CD4-positive, alpha-beta T cell treated with Interferon gamma for 1 hour (primary cell): ENCODE data around the gene QRFP.

Source experiments
- DNase-seq: peaks from one replicate; pipeline ENCODE4 v3.0.0-alpha.2; 2020

QRFP gene

GRCh38 chr9:130847306-130848217, 49.0 kb downstream of the QRFP start:
- no peak for DNase-seq

DNA sequence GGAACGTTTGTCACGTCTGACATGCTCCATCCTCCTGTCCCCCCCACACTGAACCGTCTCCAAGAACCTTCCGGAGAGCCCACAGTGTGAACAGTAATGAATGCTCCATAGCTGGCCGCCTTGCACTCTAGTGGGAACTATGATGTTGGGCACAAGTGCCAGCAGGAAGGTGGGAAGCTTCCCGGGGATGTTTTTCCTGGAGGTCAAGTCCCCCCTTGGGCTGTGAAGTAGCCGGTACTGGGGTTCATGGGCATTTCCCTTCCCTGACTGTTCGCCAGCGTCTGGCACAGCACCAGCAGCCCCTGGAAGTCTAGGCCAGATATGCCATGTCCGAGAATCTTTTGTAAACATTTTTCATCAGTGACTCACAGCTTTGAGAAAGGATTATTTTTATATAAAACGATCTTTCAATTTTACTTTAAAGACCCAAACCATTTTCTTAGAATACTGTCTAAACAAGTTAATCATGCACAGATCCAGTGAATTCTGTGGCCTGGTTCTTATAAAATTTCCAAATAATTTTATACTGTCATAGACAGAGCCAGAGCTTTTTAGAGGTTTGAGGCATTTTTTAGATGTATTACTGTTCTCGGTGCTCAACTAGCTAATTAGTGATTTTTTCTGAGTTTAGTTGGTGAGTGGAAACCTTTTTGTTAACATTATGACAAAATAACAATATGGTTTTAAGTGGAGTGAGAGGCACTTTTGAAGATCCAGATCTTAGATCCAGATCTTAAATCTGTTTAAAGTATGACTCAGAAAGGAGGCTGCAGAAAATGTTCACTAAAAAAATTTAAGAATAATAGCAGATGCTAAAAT, 49.9 kb downstream of the QRFP start:
- DNase-seq, result no peak

DNA sequence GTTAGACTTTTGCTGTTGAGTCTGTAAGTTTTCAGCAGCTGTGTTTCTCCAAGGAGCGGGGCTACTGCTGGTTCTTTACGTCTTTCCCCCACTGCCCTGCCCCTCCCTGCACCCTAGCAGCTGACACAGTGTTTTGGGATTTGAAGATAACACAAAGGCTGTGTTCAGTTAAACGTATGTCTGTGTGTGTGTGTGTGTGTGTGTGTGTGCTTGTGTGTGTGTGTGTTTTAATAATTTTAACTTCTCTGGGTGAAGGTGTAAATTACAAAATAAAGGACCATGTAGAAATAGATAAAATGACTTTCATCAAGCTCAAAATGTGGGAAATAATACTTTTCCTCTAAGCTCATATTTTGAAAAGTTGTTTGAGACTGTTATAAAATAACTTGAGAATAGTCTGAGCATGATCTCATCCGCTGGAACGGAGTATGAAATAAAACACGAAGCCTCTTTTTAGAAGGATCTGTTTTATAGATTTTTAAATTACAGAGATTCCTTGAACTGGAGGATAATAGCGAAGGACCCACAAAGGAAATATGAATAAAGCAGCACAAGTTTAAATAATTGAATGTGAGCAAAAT, 50.6 kb downstream of the QRFP start:
- no peak for DNase-seq

DNA sequence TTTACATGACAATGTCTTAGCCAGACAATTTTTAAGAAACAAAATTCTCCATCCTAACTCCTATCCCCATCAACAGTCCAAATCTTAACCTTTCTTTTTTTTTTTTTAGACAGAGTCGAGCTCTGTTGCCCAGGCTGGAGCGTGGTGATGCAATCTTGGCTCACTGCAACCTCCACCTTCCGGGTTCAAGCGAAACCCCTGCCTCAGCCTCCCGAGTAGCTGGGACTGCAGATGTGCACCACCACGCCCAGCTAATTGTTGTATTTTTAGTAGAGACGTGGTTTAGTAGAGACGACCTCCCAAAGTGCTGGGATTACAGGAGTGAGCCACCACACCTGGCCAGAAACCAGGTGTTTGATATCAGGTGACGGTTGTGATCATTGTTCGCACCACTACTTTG, 51.4 kb downstream of the QRFP start:
- no peak for DNase-seq

DNA sequence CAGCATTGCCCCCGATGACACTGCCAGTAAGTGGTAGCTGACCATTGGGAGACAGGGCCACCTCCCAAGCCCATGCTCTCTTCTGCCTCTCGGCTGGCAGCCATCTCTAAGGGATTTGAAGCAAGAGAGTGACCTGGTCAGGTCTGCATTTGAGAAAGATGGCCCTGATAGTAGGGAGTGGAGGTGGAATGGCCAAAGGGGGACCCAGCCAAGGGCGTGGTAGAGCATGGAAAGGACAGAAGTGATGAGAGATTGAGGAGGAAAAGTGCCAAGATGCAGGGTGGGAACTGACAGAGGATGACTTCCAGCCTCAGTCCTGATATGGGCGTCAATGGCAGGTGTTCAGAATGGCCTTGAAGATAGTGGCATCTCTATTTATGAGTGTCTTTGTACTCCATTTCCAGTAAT, 52.6 kb downstream of the QRFP start:
- no peak for DNase-seq

GRCh38 chr9:130843049-130843908, 53.3 kb downstream of the QRFP start:
- DNase-seq, result no peak
